NB4 (cell line): ENCODE measurements around the gene ACADL.

ENCODE experiments used
- CTCF ChIP-seq: IDR thresholded peaks from one replicate; pipeline ENCODE4 v1.5.1; 2012; ENCODE audit warnings: low read depth, low read length
- POLR2A ChIP-seq: IDR thresholded peaks from 2 replicates; pipeline ENCODE4 v1.6.1; 2011; ENCODE audit warnings: mild to moderate bottlenecking; ENCODE audit not compliant: insufficient read length; ENCODE audit errors: extremely low read depth

- TF ChIP-seq CTCF, result no peak
- no peak for TF ChIP-seq POLR2A
Measured at GRCh38 chr2:210263841-210264240, 38.6 kb upstream of the ACADL start.
